Duodenal mucosa (tissue), 2 donors: ENCODE measurements around the gene LAX1.

ENCODE experiments used
- H3K27ac ChIP-seq: one replicate; pipeline ENCODE4 v1.7.0; 2013; ENCODE audit warnings: low read depth, low read length
- H3K27me3 ChIP-seq, 2 donors: one replicate each; pipeline ENCODE4 v1.7.0; 2013; ENCODE audit warnings: low read length in 2 of 2, control low read depth in 1 of 2; ENCODE audit not compliant: insufficient read depth in 2 of 2, control insufficient read depth in 1 of 2
- H3K36me3 ChIP-seq, 2 donors: one replicate each; pipeline ENCODE4 v1.7.0; 2013; ENCODE audit warnings: low read length in 2 of 2, control low read depth in 1 of 2; ENCODE audit not compliant: insufficient read depth in 2 of 2, control insufficient read depth in 1 of 2
- H3K4me1 ChIP-seq, 2 donors: one replicate each; pipeline ENCODE4 v1.7.0; 2013; ENCODE audit warnings: low read length in 2 of 2, control low read depth in 1 of 2; ENCODE audit not compliant: insufficient read depth in 2 of 2, control insufficient read depth in 1 of 2
- H3K4me3 ChIP-seq, 2 donors: one replicate each; pipeline ENCODE4 v1.7.0; 2013; ENCODE audit warnings: low read length in 2 of 2, low read depth in 1 of 2
- H3K9ac ChIP-seq, 2 donors: one replicate each; pipeline ENCODE4 v1.7.0; 2013; ENCODE audit warnings: low read length in 2 of 2, low read depth in 1 of 2
- H3K9me3 ChIP-seq, 2 donors: one replicate each; pipeline ENCODE4 v1.7.0; 2013; ENCODE audit warnings: low read length in 2 of 2, control low read depth in 1 of 2; ENCODE audit not compliant: control insufficient read depth in 1 of 2

Gene LAX1

DNA sequence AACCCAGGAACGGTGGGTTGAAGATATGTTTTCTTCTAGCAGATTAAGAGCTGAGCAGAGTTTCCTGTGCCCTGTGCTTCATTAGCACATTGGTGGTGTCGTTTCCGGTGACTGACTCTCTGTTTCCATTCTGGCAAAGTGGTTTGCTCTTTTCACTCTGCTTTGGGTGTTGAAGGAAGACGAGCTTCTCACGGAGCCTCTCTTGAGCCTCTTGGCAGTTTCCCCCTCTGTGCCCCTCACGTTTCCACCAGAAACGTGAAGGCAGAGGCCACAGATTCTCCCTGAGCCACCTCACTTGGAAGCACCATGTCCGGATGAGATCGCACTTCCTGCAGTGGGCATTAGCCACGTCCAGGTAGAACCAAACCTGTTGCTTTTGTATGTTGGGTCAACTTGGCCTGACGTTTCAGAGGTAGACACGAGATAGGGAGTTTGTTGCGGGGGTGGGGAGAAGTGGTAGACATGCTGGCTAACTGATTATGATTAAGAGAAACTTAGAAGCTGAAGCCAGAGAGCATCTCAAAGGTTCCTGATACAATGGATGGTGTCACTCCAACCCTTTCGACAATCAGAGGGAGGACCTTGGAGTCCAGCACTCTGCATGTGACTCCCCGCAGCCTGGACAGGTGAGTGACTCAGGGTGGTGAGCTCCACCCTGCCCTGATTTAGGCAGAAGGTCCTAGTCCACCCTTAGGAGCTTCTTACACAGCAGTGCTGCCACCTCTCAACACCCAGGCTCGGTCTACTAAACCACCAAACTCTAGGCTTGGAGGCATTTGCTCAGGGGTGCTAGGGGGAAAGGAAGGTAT is at the start of gene LAX1:
TSS of gene LAX1 (plus strand) at position 155 of the 809 bp plus-strand sequence. CDS start at position 538, 383 bp downstream.
- Histone ChIP-seq H3K4me3 (peak within 1 kb of the TSS; percentile 56 to 61), H3K36me3 (no peaks in the 10 kb centered on the region), H3K4me1 (peaks cover 20% of the 10 kb centered on the region in 2 donors), H3K27ac (peak within 1 kb of the TSS; percentile 42), H3K9me3 (no peaks in the 10 kb centered on the region), H3K27me3 (no peaks in the 10 kb centered on the region), H3K9ac (peak within 1 kb of the TSS; percentile 41 to 51)

- H3K27ac ChIP-seq = no peak overlapping the region
- H3K36me3 ChIP-seq = peaks cover 6 to 44% of the 10 kb centered on the region in 2 donors
Observed at GRCh38 chr1:203717120-203717519, 47.9 kb upstream of the LAX1 start.

DNA sequence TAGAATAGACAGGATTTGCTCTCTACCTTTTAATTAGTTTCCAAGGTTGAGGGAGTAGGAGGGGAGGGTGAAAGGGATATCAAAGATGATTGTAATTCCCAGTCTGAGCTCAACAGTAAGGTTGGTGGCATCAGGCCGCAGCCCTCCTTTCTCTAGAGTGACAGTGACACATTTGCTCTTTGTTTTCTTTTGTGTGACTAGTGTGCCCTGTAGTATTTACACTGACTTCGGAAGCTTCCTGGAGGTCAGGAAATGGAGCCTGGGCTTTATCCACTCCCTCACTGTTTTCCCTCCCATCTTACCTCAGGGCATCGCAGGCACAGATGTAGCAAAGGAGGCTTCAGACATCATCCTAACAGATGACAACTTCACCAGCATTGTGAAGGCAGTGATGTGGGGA is 44.7 kb upstream of the LAX1 start:
- Histone ChIP-seq H3K4me3 (no peak overlapping the region), H3K27ac (no peak overlapping the region), H3K36me3 (peaks cover 9 to 45% of the 10 kb centered on the region in 2 donors), H3K27me3 (no peaks in the 10 kb centered on the region), H3K9ac (no peak overlapping the region), H3K4me1 (no peaks in the 10 kb centered on the region), H3K9me3 (no peaks in the 10 kb centered on the region)

More at GRCh38 chr1:203717120-203717519, 47.9 kb upstream of the LAX1 start:
- H3K4me1 ChIP-seq = no peaks in the 10 kb centered on the region
- no peak overlapping the region for H3K4me3 ChIP-seq
- H3K9me3 ChIP-seq = no peaks in the 10 kb centered on the region
- H3K27me3 ChIP-seq = no peaks in the 10 kb centered on the region
- no peak overlapping the region for H3K9ac ChIP-seq

- Histone ChIP-seq H3K27me3 (no peaks in the 10 kb centered on the region), H3K27ac (no peak overlapping the region), H3K36me3 (peaks cover 22 to 61% of the 10 kb centered on the region in 2 donors), H3K9ac (no peak overlapping the region), H3K4me1 (no peaks in the 10 kb centered on the region), H3K4me3 (no peak overlapping the region), H3K9me3 (no peaks in the 10 kb centered on the region)
Observed at GRCh38 chr1:203722909-203723308, 42.1 kb upstream of the LAX1 start.

GRCh38 chr1:203726417-203726867 is 38.5 kb upstream of the LAX1 start:
- Histone ChIP-seq H3K4me3 (no peak overlapping the region), H3K4me1 (no peaks in the 10 kb centered on the region), H3K9ac (no peak overlapping the region), H3K27ac (no peak overlapping the region), H3K27me3 (no peaks in the 10 kb centered on the region), H3K36me3 (peaks cover 23 to 62% of the 10 kb centered on the region in 2 donors), H3K9me3 (no peaks in the 10 kb centered on the region)

GRCh38 chr1:203733009-203733863 is 31.7 kb upstream of the LAX1 start:
- Histone ChIP-seq H3K36me3 (peaks cover 4 to 18% of the 10 kb centered on the region in 2 donors), H3K27ac (no peak overlapping the region), H3K4me3 (no peak overlapping the region), H3K27me3 (no peaks in the 10 kb centered on the region), H3K4me1 (no peaks in the 10 kb centered on the region), H3K9me3 (no peaks in the 10 kb centered on the region), H3K9ac (no peak overlapping the region)

GRCh38 chr1:203742436-203742835 is 22.5 kb upstream of the LAX1 start:
- Histone ChIP-seq H3K4me1 (peaks cover 0 to 11% of the 10 kb centered on the region in 2 donors), H3K36me3 (peaks cover 3 to 5% of the 10 kb centered on the region in 2 donors), H3K27ac (no peak overlapping the region), H3K4me3 (no peak overlapping the region), H3K27me3 (no peaks in the 10 kb centered on the region), H3K9me3 (no peaks in the 10 kb centered on the region), H3K9ac (no peak overlapping the region)

DNA sequence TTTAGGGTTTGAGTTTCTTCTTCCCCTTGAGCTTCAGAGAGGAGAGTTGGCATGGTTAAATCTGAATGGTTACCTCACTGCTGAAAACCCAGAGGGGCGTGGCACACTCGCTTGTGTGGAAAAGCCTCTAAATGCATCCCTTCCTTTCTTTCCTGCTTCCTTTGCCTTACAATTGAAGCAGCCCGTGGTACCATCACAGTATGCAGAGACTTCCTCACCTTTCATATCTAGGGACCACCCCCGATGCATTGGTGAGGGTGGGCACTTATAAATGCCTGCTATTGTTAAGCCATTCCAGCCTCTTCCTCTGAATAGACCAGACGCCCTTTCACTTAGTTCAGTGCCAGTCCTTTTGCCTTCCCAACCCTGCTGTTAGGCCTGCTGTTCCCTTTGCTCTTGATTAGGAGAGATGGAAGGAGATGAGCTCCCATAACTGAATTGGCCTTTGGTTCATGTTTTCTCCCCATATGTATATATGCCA is 21.9 kb upstream of the LAX1 start:
- peaks cover 3 to 5% of the 10 kb centered on the region in 2 donors for H3K36me3 ChIP-seq
- H3K9me3 ChIP-seq = no peaks in the 10 kb centered on the region
- H3K4me1 ChIP-seq = peaks cover 0 to 11% of the 10 kb centered on the region in 2 donors
- H3K9ac ChIP-seq = no peak overlapping the region
- no peak overlapping the region for H3K27ac ChIP-seq
- no peaks in the 10 kb centered on the region for H3K27me3 ChIP-seq
- no peak overlapping the region for H3K4me3 ChIP-seq

DNA sequence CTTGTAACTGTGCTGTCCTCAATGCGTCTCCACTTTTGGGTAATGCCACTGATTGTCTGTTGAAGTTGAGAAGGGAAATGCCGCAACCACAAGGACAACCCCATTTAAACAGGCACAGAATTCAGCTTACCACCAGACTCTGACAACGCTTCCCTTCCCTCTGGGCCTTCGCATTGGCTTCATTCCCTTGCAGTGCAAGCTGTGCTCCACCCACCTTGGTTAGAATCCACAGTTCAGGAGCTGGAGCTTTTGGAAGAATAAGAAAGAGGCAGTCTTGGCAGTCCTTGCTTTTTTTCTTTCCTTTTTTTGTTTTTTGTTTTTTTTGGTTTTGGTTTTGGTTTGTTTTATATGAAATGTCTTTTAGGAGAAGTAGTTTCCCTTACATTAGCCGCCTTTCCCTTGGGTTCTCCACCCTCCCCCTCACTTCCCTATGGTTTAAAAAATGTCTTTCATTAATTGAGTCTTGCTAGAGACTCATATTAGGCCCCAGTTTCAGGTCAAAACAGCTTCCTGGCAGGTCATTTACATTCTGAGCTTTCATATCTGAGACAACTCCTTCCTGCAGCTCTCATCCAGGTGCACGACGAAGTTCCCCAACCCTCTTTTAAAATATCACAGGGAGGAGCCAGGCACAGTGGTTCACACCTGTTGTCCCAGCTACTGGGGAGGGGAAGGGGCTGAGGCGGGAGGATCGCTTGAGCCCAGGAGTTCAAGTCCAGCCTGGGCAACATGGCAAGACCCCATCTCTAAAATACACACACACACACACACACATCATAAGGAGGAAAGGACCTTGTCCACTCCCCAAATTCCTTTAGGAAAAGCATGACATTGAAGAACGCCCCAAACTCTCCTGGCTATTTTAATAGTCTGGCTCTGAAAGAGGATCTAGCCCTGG is 20.7 kb upstream of the LAX1 start:
- Histone ChIP-seq H3K4me3 (no peak overlapping the region), H3K9ac (no peak overlapping the region), H3K9me3 (no peaks in the 10 kb centered on the region), H3K27ac (no peak overlapping the region), H3K27me3 (no peaks in the 10 kb centered on the region), H3K36me3 (peaks cover 0 to 5% of the 10 kb centered on the region in 2 donors), H3K4me1 (peaks cover 0 to 11% of the 10 kb centered on the region in 2 donors)
